GM19099 (cell line): ENCODE data around the gene YWHAB.

Experiments used
- POLR2A ChIP-seq: IDR thresholded peaks from 3 replicates; pipeline ENCODE4 v1.6.1; 2011; ENCODE audit warnings: low read depth; ENCODE audit not compliant: insufficient read length; ENCODE audit errors: extremely low read depth

Gene YWHAB

DNA sequence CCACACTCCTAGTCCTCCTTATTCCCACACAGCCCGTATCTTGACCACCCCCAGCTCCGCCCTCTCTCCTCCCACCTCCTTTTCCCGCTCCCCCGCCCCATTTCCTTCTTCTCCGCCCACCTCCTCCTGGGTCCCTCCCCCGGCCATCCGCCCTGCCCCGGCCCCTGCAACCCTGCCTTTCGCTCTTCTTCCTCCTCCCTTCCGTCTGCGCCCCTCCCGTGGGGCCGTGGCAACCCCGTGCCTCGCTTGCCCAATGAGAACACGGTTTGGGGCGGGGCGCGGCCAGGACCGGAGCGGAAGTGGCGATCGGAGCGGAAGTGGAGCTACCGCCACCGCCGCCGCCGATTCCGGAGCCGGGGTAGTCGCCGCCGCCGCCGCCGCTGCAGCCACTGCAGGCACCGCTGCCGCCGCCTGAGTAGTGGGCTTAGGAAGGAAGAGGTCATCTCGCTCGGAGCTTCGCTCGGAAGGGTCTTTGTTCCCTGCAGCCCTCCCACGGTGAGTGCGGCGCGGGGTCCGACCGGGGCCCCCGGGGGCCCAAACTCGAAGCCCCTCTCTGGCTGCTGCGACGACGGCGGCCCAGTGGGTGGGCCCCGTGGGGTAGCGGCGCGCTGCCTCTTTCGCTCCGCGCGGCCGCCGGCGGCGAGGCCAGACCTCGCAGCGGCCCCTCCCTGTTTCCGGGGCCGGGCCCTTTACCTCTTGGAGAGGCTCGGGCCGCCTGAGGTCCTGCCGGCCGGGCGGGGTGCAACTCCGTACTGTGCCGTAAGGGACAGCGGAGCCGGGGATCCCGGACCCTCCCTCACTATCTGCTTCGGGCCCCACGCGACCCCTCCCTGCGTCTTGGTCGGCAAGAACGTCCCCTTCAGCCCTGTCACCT is at the start of gene YWHAB:
YWHAB (plus strand) TSS at position 314 of the 874 bp plus-strand sequence. CDS start 15,829 bp downstream, outside the sequence.
- peak; percentile 88 for TF ChIP-seq POLR2A

DNA sequence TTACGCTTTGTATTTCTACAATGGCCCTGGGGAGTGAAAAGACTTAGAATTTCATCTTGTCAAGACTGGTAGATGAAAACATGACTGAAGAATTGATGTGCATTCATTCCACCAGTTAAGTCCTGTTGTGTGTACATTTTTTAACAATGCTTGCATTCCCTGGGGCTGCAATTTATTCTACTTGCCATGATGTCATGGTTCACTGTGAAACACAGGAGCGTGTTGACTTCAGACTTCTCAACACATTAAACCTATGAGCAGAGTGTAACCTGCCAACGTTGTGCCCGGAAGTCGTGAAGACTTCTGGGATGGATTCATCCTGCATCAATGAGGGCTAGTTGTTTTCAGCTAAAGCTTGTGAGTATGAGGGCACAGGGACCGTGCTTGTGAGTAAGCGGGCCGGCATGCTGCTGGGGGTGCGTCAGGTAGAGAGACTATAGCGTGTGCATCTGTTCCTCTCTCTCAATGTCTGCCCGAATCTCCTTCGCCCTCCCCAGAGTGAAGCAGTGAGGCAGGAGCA is 48.8 kb upstream of the YWHAB start:
- no peak for TF ChIP-seq POLR2A

GRCh38 chr20:44837946-44838345 is 47.6 kb upstream of the YWHAB start:
- TF ChIP-seq POLR2A = no peak

DNA sequence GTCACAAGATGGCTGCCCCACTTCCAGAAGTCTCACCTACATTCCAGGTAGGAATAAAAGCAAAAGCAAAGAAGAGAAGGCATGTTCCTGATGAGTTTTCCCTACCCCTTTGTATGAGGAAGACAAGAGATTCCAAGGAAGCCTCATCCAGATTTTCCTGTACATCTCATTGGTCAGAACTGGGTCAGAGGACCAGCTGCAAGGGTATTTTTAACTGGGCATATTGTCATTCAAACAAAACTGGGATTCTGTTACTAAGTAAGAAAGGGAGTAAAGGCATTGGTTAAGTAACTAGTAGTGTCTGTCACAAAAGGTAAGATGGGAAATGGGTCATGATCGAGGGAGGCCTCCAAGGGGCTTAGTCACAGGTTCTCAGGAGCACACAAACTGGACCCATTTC is 47.0 kb upstream of the YWHAB start:
- no peak for TF ChIP-seq POLR2A

- TF ChIP-seq POLR2A = no peak
These were observed 46.0 kb upstream of the YWHAB start for GRCh38 chr20:44839481-44839880.

GRCh38 chr20:44840826-44841225 is 44.7 kb upstream of the YWHAB start:
- TF ChIP-seq POLR2A = no peak

DNA sequence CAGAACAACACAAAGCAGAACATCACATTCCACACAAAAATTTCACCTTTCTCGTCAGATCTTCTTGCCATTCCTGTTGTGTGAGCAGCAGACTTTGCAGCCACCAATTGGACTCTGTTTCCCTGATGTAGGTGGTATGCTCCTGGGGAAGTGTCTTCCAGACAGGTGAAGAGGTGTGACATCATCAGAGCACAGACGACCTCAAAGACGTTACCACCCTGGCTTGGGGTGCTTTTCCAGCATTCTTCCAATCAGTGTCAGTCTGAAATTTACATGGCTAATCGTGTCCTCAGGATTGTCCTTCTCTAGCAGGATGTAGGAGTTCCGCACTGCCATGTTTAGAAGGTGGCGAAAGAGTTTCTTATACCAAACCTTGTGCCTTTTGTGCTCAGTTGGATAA is 43.5 kb upstream of the YWHAB start:
- TF ChIP-seq POLR2A = no peak

GRCh38 chr20:44843876-44844275 is 41.6 kb upstream of the YWHAB start:
- no peak for TF ChIP-seq POLR2A

DNA sequence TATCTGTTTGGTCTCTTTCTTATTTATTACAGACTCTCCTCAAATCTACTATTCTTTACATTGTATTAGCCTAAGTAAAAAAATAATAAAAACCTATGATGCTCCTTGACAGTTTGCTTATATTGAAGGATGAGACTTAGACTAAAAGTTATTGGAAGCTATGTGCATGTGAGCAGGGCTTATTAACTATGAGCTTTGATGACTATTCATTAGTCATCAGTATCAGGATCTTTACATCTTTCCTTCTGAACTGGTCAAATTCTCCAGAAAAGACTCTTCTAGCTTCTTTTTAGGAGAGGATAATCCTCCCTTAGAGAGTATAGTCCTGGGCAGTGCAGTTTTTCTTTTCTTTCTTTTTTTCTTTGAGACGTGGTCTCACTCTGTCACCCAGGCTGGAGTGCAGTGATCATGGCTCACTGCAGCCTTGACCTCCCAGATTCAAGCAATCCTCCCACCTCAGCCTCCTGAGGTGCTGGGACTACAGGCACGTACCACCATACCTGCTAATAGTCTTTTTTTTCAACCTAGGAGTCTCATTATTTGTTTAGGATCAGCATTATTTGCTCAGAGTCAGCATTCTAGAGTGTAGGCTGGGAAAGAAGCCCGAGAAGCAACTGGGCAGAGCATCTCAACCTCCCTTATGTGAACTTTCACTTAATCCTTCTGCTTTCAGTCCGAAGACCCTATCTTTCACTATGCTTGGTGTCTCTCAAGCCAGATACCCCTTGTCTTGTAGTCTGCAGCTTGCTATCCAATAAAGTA is 37.1 kb upstream of the YWHAB start:
- TF ChIP-seq POLR2A = no peak

DNA sequence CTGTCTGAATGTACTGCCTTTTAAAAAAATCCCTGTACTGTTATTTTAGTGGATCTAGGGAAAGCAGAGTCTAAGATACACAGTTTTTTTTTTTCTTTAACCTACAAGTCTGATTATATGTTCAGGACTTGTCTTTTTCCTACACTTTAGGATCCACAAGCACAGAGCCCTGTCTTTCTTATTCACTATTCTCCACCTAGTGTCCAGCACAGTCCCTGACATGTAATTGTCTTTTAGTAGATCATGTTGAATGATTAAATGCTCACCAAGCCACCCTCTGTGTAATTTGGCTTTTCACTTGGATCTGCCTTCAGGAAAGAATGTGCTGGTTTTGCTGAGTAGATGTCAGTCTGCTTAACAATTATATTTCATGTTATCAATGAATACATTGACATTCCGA is 35.8 kb upstream of the YWHAB start:
- no peak for TF ChIP-seq POLR2A

GRCh38 chr20:44850272-44850671 is 35.2 kb upstream of the YWHAB start:
- TF ChIP-seq POLR2A = no peak

- no peak for TF ChIP-seq POLR2A
These were observed 34.7 kb upstream of the YWHAB start for GRCh38 chr20:44850837-44851236.

- TF ChIP-seq POLR2A = no peak
These were observed 34.0 kb upstream of the YWHAB start for GRCh38 chr20:44851545-44851944.

GRCh38 chr20:44856442-44856841 is 29.1 kb upstream of the YWHAB start:
- TF ChIP-seq POLR2A = no peak

- no peak for TF ChIP-seq POLR2A
These were observed 28.6 kb upstream of the YWHAB start for GRCh38 chr20:44856856-44857448.

DNA sequence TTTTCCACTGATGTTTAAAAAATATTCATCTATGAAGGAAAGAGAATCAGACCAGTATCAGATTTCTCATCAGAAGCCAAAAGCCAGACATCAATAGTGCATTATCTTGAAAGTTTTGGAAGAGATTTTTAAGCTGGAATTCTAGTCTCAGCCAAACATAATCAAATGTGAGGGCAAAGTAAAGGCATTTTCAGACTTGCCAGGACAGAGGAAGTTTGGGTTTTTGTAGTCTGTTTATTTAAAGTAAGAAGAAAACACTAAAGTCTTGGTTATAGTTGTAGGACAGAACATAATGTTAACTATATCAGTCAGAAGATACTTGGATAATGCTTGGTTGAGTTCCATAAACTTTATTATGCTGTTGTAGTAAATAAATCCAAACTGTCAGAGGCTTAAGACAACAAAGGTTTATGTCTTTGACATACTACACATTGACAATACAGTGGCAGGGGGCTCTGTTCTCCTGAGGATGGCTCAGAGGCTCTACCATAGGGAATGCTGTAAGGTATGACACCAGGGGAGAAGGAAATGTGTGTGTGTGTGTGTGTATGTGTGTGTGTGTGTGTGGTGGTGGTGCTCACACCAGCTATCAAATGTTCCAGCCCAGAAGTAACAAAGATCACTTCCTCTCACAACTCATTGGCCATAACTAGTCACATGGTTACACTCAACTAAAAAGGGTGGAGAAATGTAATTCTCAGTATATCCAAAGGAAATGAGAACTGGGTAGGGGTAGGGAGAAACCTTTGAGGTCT is 26.7 kb upstream of the YWHAB start:
- TF ChIP-seq POLR2A = no peak
